NCI-H2227 treated with DMSO at 0.1 percent for 48 hours (cell line): ENCODE measurements around the gene TLE5.
"Not testable (repeated sequence)": the region's sequence is repeated elsewhere in the genome, so short reads cannot be mapped to it uniquely, and the experiment has no call there.

Source experiments
- DNase-seq: peaks from one replicate; lab custom pipeline; 2025; lab: John Stamatoyannopoulos, UW

Gene TLE5

DNA sequence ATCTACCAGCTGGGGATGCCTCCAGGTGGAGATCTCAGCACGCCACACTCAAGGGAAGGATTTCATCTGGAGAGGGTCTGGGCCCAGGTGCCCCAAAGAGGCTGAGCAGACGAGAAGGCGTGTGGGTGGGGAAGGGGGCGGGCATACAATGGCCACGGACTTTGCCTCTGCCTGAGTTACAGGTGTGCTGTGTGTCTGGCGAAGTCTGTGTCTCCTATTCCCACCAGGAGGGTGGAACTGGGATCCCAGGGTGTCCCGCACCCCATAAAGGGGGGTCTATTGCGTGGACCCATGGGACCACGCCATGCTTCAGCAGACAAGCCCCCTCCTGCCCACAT lies 36.8 kb downstream of the TLE5 start:
- no peak for DNase-seq

GRCh38 chr19:3024870-3025548 lies 37.3 kb downstream of the TLE5 start:
- no peak for DNase-seq

GRCh38 chr19:3024509-3024869 lies 37.8 kb downstream of the TLE5 start:
- no peak for DNase-seq

DNA sequence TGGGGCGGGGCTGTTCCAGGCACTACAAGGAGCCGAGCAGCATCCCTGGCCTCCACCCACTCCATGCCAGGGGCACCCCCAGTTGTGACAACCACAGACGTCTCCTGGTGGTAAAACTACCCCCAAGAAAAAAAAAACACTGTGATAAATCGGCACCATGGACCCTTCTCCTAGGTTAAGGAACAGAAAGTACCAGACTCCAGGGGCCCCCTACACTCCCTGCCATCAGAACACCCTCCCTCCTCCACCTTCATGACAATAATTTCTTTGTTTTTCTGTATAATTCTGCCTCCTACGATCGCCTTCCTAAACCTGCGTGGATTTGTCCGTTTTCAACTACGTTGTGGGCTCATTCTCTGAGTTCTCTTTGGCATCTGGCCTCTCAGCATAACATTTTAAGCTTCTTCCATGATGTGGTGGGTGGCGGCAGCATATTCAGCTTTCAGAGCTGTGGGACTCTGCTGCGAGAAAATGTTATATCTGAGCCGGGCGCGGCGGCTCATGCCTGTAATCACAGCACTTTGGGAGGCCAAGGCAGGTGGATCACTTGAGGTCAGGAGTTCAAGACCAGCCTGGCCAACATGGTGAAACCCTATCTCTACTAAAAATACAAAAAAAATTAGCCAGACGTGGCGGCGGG lies 41.9 kb downstream of the TLE5 start:
- DNase-seq: no peak

DNA sequence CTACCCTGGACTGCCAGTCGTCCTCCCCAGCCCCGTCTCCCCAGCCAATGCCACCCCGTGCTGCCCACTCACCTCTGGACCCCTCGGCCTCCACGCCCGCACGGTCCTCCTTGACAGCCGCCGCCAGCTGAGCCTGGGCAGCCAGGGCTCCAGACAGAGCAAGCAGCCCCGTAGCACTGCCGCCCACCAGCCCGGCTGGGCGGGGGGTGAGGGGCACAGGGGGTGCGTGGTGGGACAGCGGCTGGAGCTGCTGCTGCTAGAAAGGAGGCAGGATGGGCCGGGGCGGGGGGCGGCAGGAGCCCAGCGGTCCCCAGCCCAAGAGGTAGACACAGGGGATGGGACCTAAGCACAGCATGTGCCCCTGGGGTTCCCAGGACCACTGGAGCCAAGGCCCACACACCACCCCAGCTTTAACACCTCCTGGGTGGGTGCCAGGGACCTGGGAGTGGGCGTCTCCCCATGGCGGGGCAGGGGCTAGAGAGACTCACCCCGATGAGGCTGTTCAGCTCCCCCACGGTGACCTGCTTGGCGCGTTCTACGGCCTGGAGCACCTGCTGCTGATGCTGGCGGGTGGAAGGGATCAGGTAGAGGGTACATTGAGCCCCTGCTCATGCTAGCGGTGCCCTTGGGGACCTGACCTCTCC lies 43.0 kb downstream of the TLE5 start:
- no peak for DNase-seq

DNA sequence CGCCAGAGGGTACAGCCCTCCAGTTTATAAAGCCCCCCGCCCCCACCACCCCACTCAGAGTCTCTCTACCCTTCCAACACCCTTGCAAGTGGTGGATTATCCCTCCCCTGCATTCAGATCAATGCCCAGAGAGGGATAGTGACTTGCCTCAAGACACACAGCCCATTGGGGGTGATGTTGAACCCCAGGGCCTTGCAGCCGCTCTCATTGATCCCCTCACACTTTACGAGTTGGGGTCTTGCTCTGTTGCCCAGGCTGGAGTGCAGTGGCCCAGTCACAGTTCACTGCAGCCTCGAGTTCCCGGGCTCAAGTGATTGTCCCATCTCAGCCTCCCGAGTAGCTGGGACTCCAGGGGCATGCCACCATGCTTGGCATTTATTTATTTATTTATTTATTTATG lies 44.4 kb downstream of the TLE5 start:
- DNase-seq: no peak

DNA sequence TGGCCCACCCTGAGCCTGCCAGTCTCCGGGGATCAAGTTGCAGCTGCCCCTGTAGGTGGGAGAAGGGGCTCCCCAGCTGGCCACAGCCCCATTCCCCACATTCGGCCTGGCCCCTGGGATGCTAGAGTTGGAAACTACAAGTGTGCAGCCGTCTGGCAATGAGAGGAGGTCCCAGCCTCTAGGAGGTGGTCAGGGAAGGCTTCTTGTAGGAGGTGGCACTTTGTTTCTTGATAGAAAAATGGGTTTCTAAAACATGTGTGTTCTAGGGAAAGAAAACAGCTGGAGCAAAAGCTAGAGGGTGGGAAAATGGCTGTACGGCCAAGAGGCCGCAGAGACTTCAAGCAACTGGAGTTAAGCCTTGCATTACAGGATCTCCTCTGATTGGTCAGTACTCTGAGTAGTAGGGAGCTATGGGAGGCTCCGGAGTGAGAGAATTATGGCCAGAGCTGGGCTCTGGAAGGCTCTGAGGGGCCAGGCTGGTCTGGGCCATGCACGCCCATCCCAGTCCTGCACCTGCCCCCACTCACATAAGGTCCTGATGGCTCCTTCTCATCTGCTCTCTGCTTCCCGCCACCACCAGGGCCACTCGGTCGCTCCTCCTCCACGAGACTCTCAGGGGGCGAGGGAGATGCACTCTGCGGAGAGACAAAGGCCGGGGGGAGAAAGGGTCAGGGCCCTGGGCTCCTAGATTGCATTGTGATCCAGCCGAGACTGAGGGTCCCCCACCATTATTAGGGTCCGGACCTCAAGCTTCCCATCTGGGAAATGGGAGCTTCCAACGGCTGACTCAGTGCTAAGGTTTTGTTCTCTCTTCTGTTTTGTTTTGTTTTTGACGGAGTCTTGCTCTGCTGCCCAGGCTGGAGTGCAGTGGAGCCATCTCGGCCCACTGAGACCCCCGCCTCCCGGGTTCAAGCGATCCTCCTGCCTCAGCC lies 46.9 kb downstream of the TLE5 start:
- DNase-seq: no peak

GRCh38 chr19:3014135-3014534 lies 48.2 kb downstream of the TLE5 start:
- no peak for DNase-seq

- DNase-seq: no peak
These were observed 49.0 kb downstream of the TLE5 start for GRCh38 chr19:3013263-3013725.

DNA sequence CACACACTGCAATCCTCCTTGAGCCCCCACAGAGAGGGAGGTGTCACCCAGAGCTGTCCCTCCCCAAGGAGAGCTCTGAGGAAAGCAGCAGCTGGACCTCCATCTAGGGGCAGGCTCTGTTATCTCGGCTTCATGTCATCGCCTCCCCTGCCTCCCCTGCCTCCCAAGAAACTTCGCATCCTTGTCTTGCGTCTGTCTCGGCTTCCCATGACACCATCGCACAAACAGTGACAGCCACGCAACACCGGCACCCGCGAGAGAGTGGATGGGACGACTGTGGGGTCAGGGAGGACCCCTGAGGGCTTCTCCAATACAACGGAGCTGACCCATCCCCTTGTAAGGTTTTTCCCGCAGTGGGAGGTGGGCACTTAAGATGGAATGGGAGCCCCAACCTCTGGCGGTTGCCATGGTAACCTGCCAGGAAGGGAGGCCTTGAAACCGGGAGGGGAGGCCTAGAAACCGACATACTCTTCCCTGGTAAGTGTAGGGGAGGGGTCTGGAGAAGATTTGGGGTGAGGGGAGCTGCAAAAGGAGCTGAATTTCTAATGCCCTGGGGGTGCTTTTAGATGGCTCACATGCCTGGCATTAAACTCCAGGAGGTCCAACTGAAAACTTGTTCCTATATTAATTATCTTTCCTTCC lies 49.6 kb downstream of the TLE5 start:
- DNase-seq: no peak

- DNase-seq: not testable (repeated sequence)
These were observed 50.2 kb downstream of the TLE5 start for GRCh38 chr19:3012059-3012458.

GRCh38 chr19:3010871-3011270 lies 51.4 kb downstream of the TLE5 start:
- DNase-seq: no peak

DNA sequence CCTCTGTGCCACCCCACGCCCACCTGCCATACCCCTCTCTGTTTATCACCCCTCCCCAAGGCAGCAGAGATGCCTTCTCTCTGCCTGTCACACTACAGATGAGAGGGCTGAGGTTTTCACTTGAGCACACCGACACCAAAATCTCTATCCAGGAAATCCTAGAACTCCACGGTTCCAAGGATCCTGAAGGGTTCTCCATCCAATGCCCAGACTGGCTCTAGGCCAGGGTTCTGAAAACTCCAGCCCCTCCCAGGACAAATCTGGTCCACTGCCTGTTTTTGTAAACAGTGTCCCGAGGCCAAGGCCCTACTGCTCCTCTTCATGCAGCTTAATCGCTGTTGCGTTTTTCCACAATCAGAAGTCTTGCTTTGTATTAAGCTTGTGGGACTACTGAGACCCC lies 53.3 kb downstream of the TLE5 start:
- DNase-seq: no peak

DNA sequence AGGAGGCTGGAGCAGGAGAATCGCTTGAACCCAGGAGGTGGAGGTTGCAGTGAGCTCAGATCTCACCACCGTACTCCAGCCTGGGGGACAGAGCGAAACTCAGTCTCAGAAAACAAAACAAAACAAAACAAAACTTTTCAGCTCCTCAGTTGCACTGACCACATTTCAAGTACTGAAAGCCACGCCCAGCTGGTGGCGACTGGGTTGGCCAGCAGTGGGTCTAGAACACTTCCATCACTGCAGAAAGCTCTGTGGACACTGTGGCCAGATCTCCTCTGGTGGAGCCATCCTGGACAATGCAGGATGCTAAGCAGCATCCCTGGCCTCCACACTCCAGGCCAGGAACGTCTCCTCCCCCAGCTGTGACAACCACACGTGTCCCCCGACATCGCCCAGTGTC lies 54.3 kb downstream of the TLE5 start:
- DNase-seq: no peak

GRCh38 chr19:3006075-3006767 lies 56.1 kb downstream of the TLE5 start:
- no peak for DNase-seq

DNA sequence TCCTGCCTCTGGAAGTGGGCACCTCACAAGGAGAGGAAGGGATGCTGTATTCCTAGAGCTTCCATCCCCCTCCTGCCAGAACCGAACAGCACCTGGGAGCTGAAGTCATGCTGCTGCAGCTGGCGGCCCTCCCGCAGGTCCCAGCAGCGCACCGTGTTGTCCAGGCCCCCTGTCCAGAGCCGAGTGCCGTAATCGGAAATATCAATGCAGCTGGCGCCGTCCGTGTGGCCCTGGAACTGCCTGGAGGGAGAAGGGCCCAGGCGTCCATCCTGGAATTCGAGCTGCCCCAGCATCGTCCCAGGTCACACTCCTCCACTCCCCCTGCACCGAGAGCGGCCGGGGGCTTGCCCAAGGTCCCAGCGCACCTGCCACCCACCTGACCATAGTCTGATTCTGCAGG lies 57.0 kb downstream of the TLE5 start:
- no peak for DNase-seq

DNA sequence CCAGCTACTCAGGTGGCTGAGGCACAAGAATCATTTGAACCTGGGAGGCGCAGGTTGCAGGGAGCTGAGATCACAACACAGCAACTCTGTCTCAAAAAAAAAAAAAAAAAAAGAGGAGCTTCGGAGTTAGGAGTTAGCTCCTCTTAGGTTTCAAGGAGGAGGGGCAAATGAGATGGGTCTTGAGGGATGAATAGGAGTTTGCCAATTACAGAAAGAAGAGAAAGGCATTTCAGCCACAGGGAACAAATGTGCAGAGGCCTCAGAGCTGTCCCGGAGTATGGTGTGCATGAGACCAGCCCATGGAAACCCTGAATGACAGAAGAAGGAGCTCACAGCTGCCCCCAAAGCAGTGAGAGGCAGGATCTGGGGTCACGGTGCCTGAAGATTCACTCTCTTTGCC lies 57.8 kb downstream of the TLE5 start:
- DNase-seq: no peak

- DNase-seq: no peak
These were observed 59.2 kb downstream of the TLE5 start for GRCh38 chr19:3003046-3003445.
